Suprapubic skin (tissue), 4 donors: ENCODE measurements around the gene MYO7B. TPM values are rescaled to one million over a fixed set of nuclear protein-coding genes. Genes with fewer than 3 reads are reported as not detected.
"Not testable (repeated sequence)": the region's sequence is repeated elsewhere in the genome, so short reads cannot be mapped to it uniquely, and the experiment has no call there.

Source experiments
- DNase-seq, 2 donors: peaks; one replicate each; pipeline ENCODE4 v3.0.0-alpha.2; 2019; ENCODE audit warnings: low spot score in 2 of 2
- H3K27ac ChIP-seq: fragments of 200-600 bp; sonication (generic); one replicate; pipeline ENCODE4 v1.5.1; 2019
- H3K27me3 ChIP-seq: fragments of 200-600 bp; sonication (generic); one replicate; pipeline ENCODE4 v1.5.1; 2019
- H3K36me3 ChIP-seq: fragments of 200-600 bp; sonication (generic); one replicate; pipeline ENCODE4 v1.5.1; 2019
- H3K4me1 ChIP-seq: fragments of 200-600 bp; sonication (generic); one replicate; pipeline ENCODE4 v1.5.1; 2019
- H3K4me3 ChIP-seq: fragments of 200-600 bp; sonication (generic); one replicate; pipeline ENCODE4 v1.5.1; 2019; ENCODE audit warnings: mild to moderate bottlenecking
- H3K9me3 ChIP-seq: fragments of 200-600 bp; sonication (generic); one replicate; pipeline ENCODE4 v1.5.1; 2019
- CTCF ChIP-seq, 2 donors: fragments of 200-600 bp in 1 of 2; fragments of 450-650 bp in 1 of 2; sonication (generic) in 1 of 2; IDR thresholded peaks; one replicate each; pipeline ENCODE4 v1.5.1; 2016 to 2019; ENCODE audit warnings: antibody characterized with exemption in 2 of 2, mild to moderate bottlenecking in 1 of 2, moderate library complexity in 1 of 2
- EP300 ChIP-seq: sonication (generic); formaldehyde crosslinking; IDR thresholded peaks from one replicate; pipeline ENCODE4 v1.6.1; 2017; ENCODE audit warnings: antibody characterized with exemption
- POLR2A ChIP-seq, 2 donors: fragments of 450-650 bp; IDR thresholded peaks; one replicate each; pipeline ENCODE4 v1.6.1; 2017; ENCODE audit warnings: antibody characterized with exemption in 2 of 2, mild to moderate bottlenecking in 2 of 2, moderate library complexity in 2 of 2
- POLR2AphosphoS5 ChIP-seq, 3 donors: sonication (generic); formaldehyde crosslinking; IDR thresholded peaks; one replicate each; pipeline ENCODE4 v1.6.1; 2017; ENCODE audit warnings: antibody characterized with exemption in 3 of 3
- WGBS: methylation state at CpG from one replicate; pipeline ENCODE4 v1.1.5; 2018; 5-methylcytosine and 5-hydroxymethylcytosine counted together
- total RNA-seq, 4 donors: library from RNA; depleted of rRNA; stranded (reverse); fragments of >200 nt; gene quantifications; one replicate each; pipeline ENCODE4 v1.1.0, GENCODE V29; 2016

MYO7B gene
- total RNA-seq, 4 donors from 2014 or later, result 0.72 to 4.7 (median 3.6) TPM

- Histone ChIP-seq H3K27me3 (no peaks in the 10 kb centered on the region), H3K9me3 (no peaks in the 10 kb centered on the region), H3K27ac (no peak overlapping the region), H3K4me3 (no peak overlapping the region), H3K4me1 (peaks cover 20% of the 10 kb centered on the region), H3K36me3 (no peaks in the 10 kb centered on the region)
- WGBS, result 60% methylated on average over 4 of the region's 4 CpGs
- no peak for DNase-seq
- TF ChIP-seq POLR2A (IDR thresholded peaks at IDR 0.05) (no peak), CTCF (IDR thresholded peaks at IDR 0.05) (no peak), POLR2AphosphoS5 (IDR thresholded peaks at IDR 0.05) (no peak), EP300 (no peak)
Observed at GRCh38 chr2:127528487-127528886, 7.0 kb upstream of the MYO7B start.

- H3K4me1 ChIP-seq, result peaks cover 20% of the 10 kb centered on the region
- not testable (repeated sequence) for H3K36me3 ChIP-seq, H3K4me3 ChIP-seq, H3K27me3 ChIP-seq, DNase-seq, H3K9me3 ChIP-seq, H3K27ac ChIP-seq
- WGBS, result 71% methylated on average over 2 of the region's 2 CpGs
Observed at GRCh38 chr2:127529416-127529815, 6.1 kb upstream of the MYO7B start.

GRCh38 chr2:127530245-127531140 lies 5.0 kb upstream of the MYO7B start:
- WGBS, result 70% methylated on average over 3 of the region's 3 CpGs
- H3K27me3 ChIP-seq, result no peaks in the 10 kb centered on the region
- peak overlapping the region; percentile 37 for H3K27ac ChIP-seq
- no peaks in the 10 kb centered on the region for H3K36me3 ChIP-seq
- no peak overlapping the region for H3K4me3 ChIP-seq
- TF ChIP-seq EP300 (no peak), POLR2A (IDR thresholded peaks at IDR 0.05) (no peak), POLR2AphosphoS5 (IDR thresholded peaks at IDR 0.05) (no peak), CTCF (IDR thresholded peaks at IDR 0.05) (no peak)
- H3K9me3 ChIP-seq, result no peaks in the 10 kb centered on the region
- H3K4me1 ChIP-seq, result peaks cover 12% of the 10 kb centered on the region
- no peak for DNase-seq

GRCh38 chr2:127531221-127531648 lies 4.2 kb upstream of the MYO7B start:
- Histone ChIP-seq H3K4me3 (no peak overlapping the region), H3K4me1 (peaks cover 10% of the 10 kb centered on the region), H3K9me3 (no peaks in the 10 kb centered on the region), H3K27ac (peak overlapping the region; percentile 37), H3K27me3 (no peaks in the 10 kb centered on the region), H3K36me3 (no peaks in the 10 kb centered on the region)
- no peak for DNase-seq
- 67% methylated on average over 4 of the region's 4 CpGs for WGBS
- no peak for TF ChIP-seq CTCF (IDR thresholded peaks at IDR 0.05)

GRCh38 chr2:127532296-127532695 lies 3.2 kb upstream of the MYO7B start:
- TF ChIP-seq EP300 (no peak), POLR2AphosphoS5 (IDR thresholded peaks at IDR 0.05) (no peak), POLR2A (IDR thresholded peaks at IDR 0.05) (no peak), CTCF (IDR thresholded peaks at IDR 0.05) (no peak)
- Histone ChIP-seq H3K9me3 (no peaks in the 10 kb centered on the region), H3K36me3 (no peaks in the 10 kb centered on the region), H3K27me3 (no peaks in the 10 kb centered on the region), H3K4me3 (no peak overlapping the region), H3K4me1 (peaks cover 6% of the 10 kb centered on the region), H3K27ac (no peak overlapping the region)
- 77% methylated on average over 8 of the region's 8 CpGs for WGBS
- DNase-seq, result no peak
